IgD-negative memory B cell (primary cell): ENCODE measurements around the gene MED20. TPM values are rescaled to one million over a fixed set of nuclear protein-coding genes. Genes with fewer than 3 reads are reported as not detected.
A peak's percentile ranks its signal among the peaks of the same experiment; 100 is the strongest.

Experiments
- H3K27ac Mint-ChIP-seq, 3 donors: one replicate each; pipeline ENCODE4 v1.8.0; 2020 to 2022; ENCODE audit warnings: mild to moderate bottlenecking in 3 of 3, mixed read lengths in 3 of 3, moderate library complexity in 1 of 3
- H3K27me3 Mint-ChIP-seq: one replicate; pipeline ENCODE4 v1.8.0; 2021; ENCODE audit warnings: mixed read lengths
- H3K36me3 Mint-ChIP-seq: one replicate; pipeline ENCODE4 v1.8.0; 2020; ENCODE audit warnings: mild to moderate bottlenecking, mixed read lengths
- H3K4me1 Mint-ChIP-seq, 3 donors: one replicate each; pipeline ENCODE4 v1.8.0; 2020 to 2022; ENCODE audit warnings: mixed read lengths in 3 of 3, mild to moderate bottlenecking in 1 of 3
- H3K4me3 Mint-ChIP-seq, 4 donors: one replicate each; pipeline ENCODE4 v1.8.0; 2020 to 2022; ENCODE audit warnings: mild to moderate bottlenecking in 4 of 4, mixed read lengths in 4 of 4, moderate library complexity in 3 of 4
- H3K9me3 Mint-ChIP-seq, 3 donors: one replicate each; pipeline ENCODE4 v1.8.0; 2020 to 2021; ENCODE audit warnings: mixed read lengths in 3 of 3, mild to moderate bottlenecking in 1 of 3
- polyA plus RNA-seq: library from polyadenylated mRNA; unstranded; fragments of 300-500 nt; fragmentation: Illumina TruSeq; gene quantifications from one replicate; pipeline ENCODE4 v1.2.3, GENCODE V29; 2021

The MED20 gene
- polyA plus RNA-seq, 1 donor from 2014 or later: 9.8 TPM

- Mint-ChIP-seq H3K36me3 (no peaks in the 10 kb centered on the region), H3K4me3 (peak overlapping the region; percentile 0 to 67 (median 60)), H3K27me3 (no peaks in the 10 kb centered on the region), H3K9me3 (no peaks in the 10 kb centered on the region), H3K4me1 (peaks cover 33 to 52% (median 40%) of the 10 kb centered on the region in 3 donors), H3K27ac (peak overlapping the region; percentile 65 to 93 (median 69))
Observed at GRCh38 chr6:41936073-41936837, 15.3 kb upstream of the MED20 start.

- Mint-ChIP-seq H3K36me3 (no peaks in the 10 kb centered on the region), H3K4me1 (peaks cover 33 to 52% (median 39%) of the 10 kb centered on the region in 3 donors), H3K27me3 (no peaks in the 10 kb centered on the region), H3K27ac (peak overlapping the region; percentile 65 to 93 (median 69)), H3K9me3 (no peaks in the 10 kb centered on the region), H3K4me3 (peak overlapping the region in 2 of 4 donors; percentile 61 to 67)
Observed at GRCh38 chr6:41935685-41936072, 14.7 kb upstream of the MED20 start.

- Mint-ChIP-seq H3K36me3 (no peaks in the 10 kb centered on the region), H3K4me3 (peak overlapping the region in 1 of 4 donors; percentile 65), H3K27me3 (no peaks in the 10 kb centered on the region), H3K4me1 (peaks cover 31 to 49% (median 34%) of the 10 kb centered on the region in 3 donors), H3K27ac (peak overlapping the region in 1 of 3 donors; percentile 43), H3K9me3 (no peaks in the 10 kb centered on the region)
Observed at GRCh38 chr6:41935193-41935574, 14.2 kb upstream of the MED20 start.

- no peaks in the 10 kb centered on the region for H3K9me3 Mint-ChIP-seq
- no peaks in the 10 kb centered on the region for H3K36me3 Mint-ChIP-seq
- peak overlapping the region in 2 of 4 donors; percentile 3 to 19 for H3K4me3 Mint-ChIP-seq
Observed at GRCh38 chr6:41934278-41935192, 13.6 kb upstream of the MED20 start.

GRCh38 chr6:41932378-41932777, 11.4 kb upstream of the MED20 start:
- Mint-ChIP-seq H3K9me3 (no peaks in the 10 kb centered on the region), H3K27ac (peak overlapping the region in 2 of 3 donors; percentile 2 to 69), H3K4me1 (peaks cover 13 to 25% (median 20%) of the 10 kb centered on the region in 3 donors), H3K27me3 (no peaks in the 10 kb centered on the region), H3K36me3 (no peaks in the 10 kb centered on the region), H3K4me3 (no peak overlapping the region)

More at GRCh38 chr6:41934278-41935192, 13.6 kb upstream of the MED20 start:
- H3K27me3 Mint-ChIP-seq: no peaks in the 10 kb centered on the region
- H3K27ac Mint-ChIP-seq: peak overlapping the region in 2 of 3 donors; percentile 43 to 76
- H3K4me1 Mint-ChIP-seq: peaks cover 26 to 42% (median 32%) of the 10 kb centered on the region in 3 donors

GRCh38 chr6:41931792-41932191, 10.9 kb upstream of the MED20 start:
- H3K9me3 Mint-ChIP-seq: no peaks in the 10 kb centered on the region
- H3K4me1 Mint-ChIP-seq: peaks cover 11 to 23% (median 20%) of the 10 kb centered on the region in 3 donors
- H3K4me3 Mint-ChIP-seq: no peak overlapping the region
- no peaks in the 10 kb centered on the region for H3K27me3 Mint-ChIP-seq
- H3K27ac Mint-ChIP-seq: peak overlapping the region in 2 of 3 donors; percentile 2 to 28
- H3K36me3 Mint-ChIP-seq: no peaks in the 10 kb centered on the region

GRCh38 chr6:41929924-41930323, 9.0 kb upstream of the MED20 start:
- Mint-ChIP-seq H3K36me3 (no peaks in the 10 kb centered on the region), H3K4me3 (peak overlapping the region in 1 of 4 donors; percentile 2), H3K27ac (peak overlapping the region; percentile 39 to 85 (median 58)), H3K4me1 (peaks cover 7 to 19% (median 14%) of the 10 kb centered on the region in 3 donors), H3K9me3 (no peaks in the 10 kb centered on the region), H3K27me3 (no peaks in the 10 kb centered on the region)

GRCh38 chr6:41927253-41927652, 6.3 kb upstream of the MED20 start:
- Mint-ChIP-seq H3K36me3 (no peaks in the 10 kb centered on the region), H3K4me3 (no peak overlapping the region)

GRCh38 chr6:41922154-41922553, 1.2 kb upstream of the MED20 start:
- H3K4me1 Mint-ChIP-seq: peaks cover 35 to 43% (median 42%) of the 10 kb centered on the region in 3 donors
- H3K27ac Mint-ChIP-seq: peak overlapping the region; percentile 99 to 100 (median 99)
- no peaks in the 10 kb centered on the region for H3K27me3 Mint-ChIP-seq
- H3K9me3 Mint-ChIP-seq: no peaks in the 10 kb centered on the region
- no peaks in the 10 kb centered on the region for H3K36me3 Mint-ChIP-seq
- H3K4me3 Mint-ChIP-seq: peak overlapping the region; percentile 99 to 100 (median 100)

More at GRCh38 chr6:41927253-41927652, 6.3 kb upstream of the MED20 start:
- peaks cover 19 to 30% (median 23%) of the 10 kb centered on the region in 3 donors for H3K4me1 Mint-ChIP-seq
- peak overlapping the region in 2 of 3 donors; percentile 68 to 73 for H3K27ac Mint-ChIP-seq
- no peaks in the 10 kb centered on the region for H3K27me3 Mint-ChIP-seq
- no peaks in the 10 kb centered on the region for H3K9me3 Mint-ChIP-seq

GRCh38 chr6:41921712-41921998, 716 bp upstream of the MED20 start:
- Mint-ChIP-seq H3K4me1 (peaks cover 36 to 43% (median 42%) of the 10 kb centered on the region in 3 donors), H3K9me3 (no peaks in the 10 kb centered on the region), H3K27me3 (no peaks in the 10 kb centered on the region), H3K36me3 (peaks cover 1% of the 10 kb centered on the region), H3K27ac (peak overlapping the region; percentile 99 to 100 (median 99)), H3K4me3 (peak overlapping the region; percentile 99 to 100 (median 100))

GRCh38 chr6:41917528-41917927, 3.4 kb downstream of the MED20 start:
- Mint-ChIP-seq H3K9me3 (no peaks in the 10 kb centered on the region), H3K27me3 (no peaks in the 10 kb centered on the region), H3K36me3 (peaks cover 5% of the 10 kb centered on the region), H3K27ac (peak overlapping the region in 2 of 3 donors; percentile 51 to 81), H3K4me1 (peaks cover 26 to 30% (median 29%) of the 10 kb centered on the region in 3 donors), H3K4me3 (peak overlapping the region in 2 of 4 donors; percentile 37 to 77)

- no peaks in the 10 kb centered on the region for H3K27me3 Mint-ChIP-seq
- peaks cover 13 to 19% (median 14%) of the 10 kb centered on the region in 3 donors for H3K4me1 Mint-ChIP-seq
- peaks cover 5% of the 10 kb centered on the region for H3K36me3 Mint-ChIP-seq
- H3K27ac Mint-ChIP-seq: peak overlapping the region in 1 of 3 donors; percentile 23
- no peak overlapping the region for H3K4me3 Mint-ChIP-seq
- no peaks in the 10 kb centered on the region for H3K9me3 Mint-ChIP-seq
Observed at GRCh38 chr6:41914869-41915530, 5.9 kb downstream of the MED20 start.

GRCh38 chr6:41914343-41914742, 6.6 kb downstream of the MED20 start:
- H3K4me3 Mint-ChIP-seq: peak overlapping the region in 2 of 4 donors; percentile 65 to 76
- no peaks in the 10 kb centered on the region for H3K9me3 Mint-ChIP-seq
- peaks cover 11 to 15% (median 12%) of the 10 kb centered on the region in 3 donors for H3K4me1 Mint-ChIP-seq
- peaks cover 5% of the 10 kb centered on the region for H3K36me3 Mint-ChIP-seq
- no peaks in the 10 kb centered on the region for H3K27me3 Mint-ChIP-seq
- no peak overlapping the region for H3K27ac Mint-ChIP-seq

GRCh38 chr6:41909727-41910126, 11.2 kb downstream of the MED20 start:
- Mint-ChIP-seq H3K27me3 (no peaks in the 10 kb centered on the region), H3K36me3 (peaks cover 4% of the 10 kb centered on the region), H3K27ac (no peak overlapping the region), H3K9me3 (no peaks in the 10 kb centered on the region), H3K4me3 (no peak overlapping the region), H3K4me1 (peaks cover 6% of the 10 kb centered on the region in 3 donors)
